G401 (cell line): ENCODE data around the gene TNNI3K. TPM values are rescaled to one million over a fixed set of nuclear protein-coding genes. Genes with fewer than 3 reads are reported as not detected.

Source experiments
- DNase-seq: peaks from one replicate; pipeline ENCODE4 v3.0.0-alpha.2; 2015; ENCODE audit warnings: low spot score
- in situ Hi-C: cut with HindIII; loops from 2 replicates; pipeline ENCODE4 v1.10.0; 2016; ENCODE audit warnings: low sequenced_read_pairs, mixed read lengths
- total RNA-seq: library from RNA; depleted of rRNA; stranded (reverse); fragments of >200 nt; shearing (Covaris generic); gene quantifications from 2 replicates; pipeline ENCODE4 v1.2.3, GENCODE V29; 2014; rRNA removed

The TNNI3K gene
- total RNA-seq, 1 experiment from 2014 or later = not detected

DNA sequence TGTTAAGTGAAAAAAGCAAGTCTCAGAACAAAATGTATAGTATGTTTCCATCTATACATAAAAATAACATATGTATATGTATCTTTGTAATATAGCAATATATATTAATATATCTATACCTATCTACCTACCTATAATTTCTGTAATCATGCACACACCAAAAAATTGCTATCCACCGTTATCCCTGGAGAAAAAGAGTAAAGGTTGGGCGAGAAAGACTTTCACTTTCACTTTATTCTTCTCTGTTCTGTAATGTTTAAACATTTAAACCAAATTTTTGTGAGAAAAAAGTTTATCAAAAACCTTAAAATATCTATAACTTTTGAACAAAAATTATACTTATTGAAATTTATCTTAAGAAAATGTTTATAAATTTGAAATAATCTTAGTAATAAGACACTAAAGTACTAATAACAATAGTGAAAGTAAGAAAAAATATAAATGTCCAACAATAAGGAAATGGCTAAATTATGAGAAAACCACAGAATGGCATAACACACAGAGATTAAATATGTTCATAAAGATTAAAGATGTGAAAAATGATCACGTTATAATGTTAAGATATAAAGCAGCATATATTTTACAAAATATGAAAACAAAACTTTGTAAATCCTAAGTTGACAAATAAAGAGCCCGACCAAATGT, 351.2 kb downstream of the TNNI3K start:
- DNase-seq = no peak
- in situ Hi-C loops = no loop called here

DNA sequence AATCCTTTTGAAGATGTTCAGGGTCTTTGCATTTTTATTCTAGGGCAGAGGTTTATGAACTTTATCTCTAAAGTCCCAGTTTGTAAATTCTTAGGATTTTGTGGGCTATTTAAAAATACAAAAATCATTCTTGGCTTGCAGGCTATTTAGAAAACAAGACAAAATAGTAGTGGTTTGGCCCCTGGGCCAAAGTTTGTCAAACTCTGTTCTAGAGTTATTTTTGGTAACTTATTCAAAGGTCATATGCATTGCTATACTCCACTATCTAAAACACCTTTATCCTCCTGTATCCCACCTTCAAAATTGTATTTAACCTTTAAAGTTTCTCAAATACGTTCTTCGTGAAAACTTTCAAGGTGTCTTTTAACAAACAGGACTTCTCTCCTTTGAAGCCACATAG, 352.7 kb downstream of the TNNI3K start:
- DNase-seq = no peak
- in situ Hi-C loops = no loop called here

DNA sequence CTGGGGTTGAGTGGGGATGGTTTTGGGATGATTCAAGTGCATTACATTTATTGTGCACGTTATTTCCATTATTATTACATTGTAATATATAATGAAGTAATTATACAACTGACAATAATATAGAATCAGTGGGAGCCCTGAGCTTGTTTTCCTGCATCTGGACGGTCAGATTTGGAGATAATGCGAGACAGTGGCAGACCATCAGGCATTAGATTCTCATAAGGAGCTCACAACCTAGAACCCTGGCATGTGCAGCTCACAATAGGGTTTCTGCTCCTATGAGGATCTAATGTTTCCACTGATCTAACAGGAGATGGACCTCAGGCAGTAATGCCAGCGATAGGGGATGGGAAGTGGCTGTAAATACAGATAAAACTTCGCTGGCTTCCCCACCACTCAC, 355.1 kb downstream of the TNNI3K start:
- in situ Hi-C loops = no loop called here
- no peak for DNase-seq

DNA sequence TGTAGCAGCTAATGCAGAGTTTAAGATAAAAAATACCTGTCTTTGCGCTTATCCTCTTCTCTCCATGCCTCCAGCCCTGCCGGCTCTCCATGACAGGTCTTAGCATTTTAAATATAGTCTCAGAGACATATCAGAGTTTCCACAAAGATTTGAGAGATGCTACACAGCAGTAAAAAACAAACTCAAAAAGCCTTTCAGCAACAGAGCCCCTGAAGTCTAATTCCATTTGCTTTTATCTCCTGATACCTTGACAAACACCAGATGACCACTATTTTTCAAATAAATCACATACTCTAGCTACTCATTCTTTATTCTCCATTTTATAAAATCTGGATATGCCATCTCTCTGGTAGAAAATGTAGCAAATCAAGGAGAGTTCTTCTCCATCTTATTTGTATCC, 356.8 kb downstream of the TNNI3K start:
- DNase-seq = no peak
- in situ Hi-C loops = no loop called here

DNA sequence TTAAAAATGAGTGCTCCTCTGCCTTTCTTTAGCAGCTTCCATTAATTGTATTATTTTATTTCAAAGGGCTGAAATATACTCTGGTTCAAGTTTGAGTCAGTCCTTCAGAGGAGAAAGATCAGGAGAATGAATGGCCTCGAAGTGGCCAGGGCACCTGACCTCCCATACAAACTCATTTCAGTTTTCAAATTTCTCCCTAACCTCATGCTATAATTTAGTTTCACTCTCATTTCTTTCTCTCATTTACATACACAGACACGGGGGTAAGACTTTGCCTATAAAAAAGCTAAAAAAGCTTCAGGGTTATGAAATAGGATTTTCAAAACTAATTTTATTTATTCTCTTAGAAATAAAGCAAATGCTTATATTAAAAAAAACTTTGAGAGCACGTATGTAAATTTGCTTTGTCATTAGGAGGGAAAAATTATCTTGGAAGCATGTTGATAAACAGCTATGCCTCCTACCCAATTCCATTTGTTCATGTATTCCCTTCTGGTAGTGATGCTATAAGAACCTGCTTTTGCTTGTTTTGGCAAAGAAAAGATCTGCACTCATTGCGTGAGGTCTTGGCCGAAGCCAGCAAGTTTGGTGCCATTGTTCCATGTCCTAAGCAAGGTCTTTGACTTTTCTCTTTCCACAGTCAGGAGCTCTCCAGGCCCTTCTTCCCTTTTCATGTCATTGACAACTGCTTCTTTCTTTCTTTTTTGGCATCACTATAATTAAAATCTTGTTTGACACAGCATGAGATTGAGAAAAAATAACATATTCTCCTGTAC, 357.6 kb downstream of the TNNI3K start:
- in situ Hi-C loops = no loop called here
- peak; percentile 26 for DNase-seq

Other genes starting within 250 kb of the TNNI3K start
- 0.14 and 0.74 TPM in 2 replicates for gene LRRIQ3, start 37.2 kb upstream of the TNNI3K start, total RNA-seq
- gene FPGT, start 37.1 kb upstream of the TNNI3K start, total RNA-seq = 17.9 and 29.9 TPM in 2 replicates